Prostate gland (tissue), 2 donors: ENCODE results near the gene RAB39A. TPM values are rescaled to one million over a fixed set of nuclear protein-coding genes. Genes with fewer than 3 reads are reported as not detected.
"Not testable (repeated sequence)": the region's sequence is repeated elsewhere in the genome, so short reads cannot be mapped to it uniquely, and the experiment has no call there.

ENCODE experiments used
- DNase-seq: peaks from one replicate; pipeline ENCODE4 v3.0.0-alpha.2; 2019; ENCODE audit warnings: low spot score
- H3K27ac ChIP-seq, 2 donors: fragments of 200-600 bp; sonication (generic); 2 replicates each; pipeline ENCODE4 v1.5.1; 2017 to 2019
- H3K27me3 ChIP-seq: fragments of 200-600 bp; sonication (generic); replicated peaks from 2 replicates; pipeline ENCODE4 v1.5.1; 2019; ENCODE audit not compliant: insufficient read depth
- H3K36me3 ChIP-seq, 2 donors: fragments of 200-600 bp; sonication (generic); 1 replicate in 1 of 2; 2 replicates in 1 of 2; pipeline versions ENCODE4 v1.5.1 to v1.8.1; 2017 to 2019
- H3K4me1 ChIP-seq: fragments of 200-600 bp; sonication (generic); replicated peaks from 2 replicates; pipeline ENCODE4 v1.5.1; 2019
- H3K4me3 ChIP-seq, 2 donors: fragments of 200-600 bp; sonication (generic); 2 replicates each; pipeline ENCODE4 v1.5.1; 2017 to 2019
- H3K9me3 ChIP-seq: fragments of 200-600 bp; sonication (generic); 2 replicates; pipeline ENCODE4 v1.5.1; 2017
- CTCF ChIP-seq, 4 experiments: fragments of 200-600 bp in 2 of 4; fragments of 450-650 bp in 2 of 4; sonication (generic) in 2 of 4; IDR thresholded peaks; 1 replicate in 3 of 4; 2 replicates in 1 of 4; pipeline ENCODE4 v1.5.1; 2016 to 2019; ENCODE audit warnings: antibody characterized with exemption in 4 of 4, mild to moderate bottlenecking in 2 of 4, moderate library complexity in 2 of 4
- POLR2A ChIP-seq: fragments of 450-650 bp; IDR thresholded peaks from one replicate; pipeline ENCODE4 v1.6.1; 2016; ENCODE audit warnings: antibody characterized with exemption, mild to moderate bottlenecking
- POLR2AphosphoS5 ChIP-seq: sonication (generic); formaldehyde crosslinking; IDR thresholded peaks from one replicate; pipeline ENCODE4 v1.6.1; 2017; ENCODE audit warnings: antibody characterized with exemption
- WGBS: methylation state at CpG from one replicate; pipeline ENCODE4 v1.1.5; 2018; 5-methylcytosine and 5-hydroxymethylcytosine counted together
- intact Hi-C: fragments of 100-400 bp; cut with DNase I; formaldehyde crosslinking; loops from one replicate; pipeline ENCODE4 v1.14.2; 2022
- total RNA-seq, 2 donors: library from RNA; depleted of rRNA; stranded (reverse); fragments of >200 nt; gene quantifications; one replicate each; pipeline ENCODE4 v1.1.0, GENCODE V29; 2016

The RAB39A gene, protein sequence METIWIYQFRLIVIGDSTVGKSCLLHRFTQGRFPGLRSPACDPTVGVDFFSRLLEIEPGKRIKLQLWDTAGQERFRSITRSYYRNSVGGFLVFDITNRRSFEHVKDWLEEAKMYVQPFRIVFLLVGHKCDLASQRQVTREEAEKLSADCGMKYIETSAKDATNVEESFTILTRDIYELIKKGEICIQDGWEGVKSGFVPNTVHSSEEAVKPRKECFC
- under 1 TPM; 0.87 to 0.97 TPM for total RNA-seq

DNA sequence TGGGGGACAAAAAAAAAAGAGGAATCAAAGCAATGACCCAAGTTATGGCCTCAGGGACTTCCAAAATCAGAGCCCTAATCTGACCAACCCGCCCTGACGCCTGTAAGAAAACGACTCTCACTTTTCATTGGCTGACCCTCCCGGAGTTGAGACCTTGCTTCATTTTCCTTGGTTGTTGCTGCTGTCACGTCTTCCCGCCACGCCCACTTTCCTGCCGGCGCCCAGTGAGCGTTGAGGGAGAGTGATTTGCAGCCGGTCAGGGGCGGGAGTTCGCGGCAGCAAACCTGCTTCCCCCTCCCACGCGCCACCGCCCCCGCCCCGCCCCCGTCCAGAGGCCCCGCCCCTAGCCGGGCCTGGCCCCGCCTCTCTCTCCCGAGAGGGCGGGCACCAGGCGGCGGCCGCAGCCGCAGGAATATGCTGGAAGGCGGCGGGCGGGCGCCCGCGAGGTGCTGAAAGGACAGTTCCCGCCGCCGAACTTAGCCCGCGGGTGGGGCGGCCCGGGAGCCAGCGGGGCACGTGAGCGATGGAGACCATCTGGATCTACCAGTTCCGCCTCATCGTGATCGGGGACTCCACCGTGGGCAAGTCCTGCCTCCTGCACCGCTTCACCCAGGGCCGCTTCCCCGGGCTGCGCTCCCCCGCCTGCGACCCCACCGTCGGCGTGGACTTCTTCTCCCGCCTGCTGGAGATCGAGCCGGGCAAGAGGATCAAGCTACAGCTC, at the start of gene RAB39A:
RAB39A (plus strand) TSS at position 403 of the 721 bp plus-strand sequence; CDS start at position 524, 121 bp downstream.
- H3K27ac ChIP-seq = no peak within 1 kb of the TSS
- TF ChIP-seq CTCF (IDR thresholded peaks at IDR 0.05) = no peak
- no peak for TF ChIP-seq POLR2A
- peak; percentile 65 for TF ChIP-seq POLR2AphosphoS5
- H3K4me3 ChIP-seq = peak within 1 kb of the TSS; percentile 27 to 31
- no peaks in the 10 kb centered on the region for H3K9me3 ChIP-seq
- H3K27me3 ChIP-seq = no peaks in the 10 kb centered on the region
- DNase-seq = peak; percentile 80
- intact Hi-C loops = no loop called here
- H3K36me3 ChIP-seq = no peaks in the 10 kb centered on the region
- WGBS = 2% methylated on average over 61 of the region's 61 CpGs
- H3K4me1 ChIP-seq = no peaks in the 10 kb centered on the region

DNA sequence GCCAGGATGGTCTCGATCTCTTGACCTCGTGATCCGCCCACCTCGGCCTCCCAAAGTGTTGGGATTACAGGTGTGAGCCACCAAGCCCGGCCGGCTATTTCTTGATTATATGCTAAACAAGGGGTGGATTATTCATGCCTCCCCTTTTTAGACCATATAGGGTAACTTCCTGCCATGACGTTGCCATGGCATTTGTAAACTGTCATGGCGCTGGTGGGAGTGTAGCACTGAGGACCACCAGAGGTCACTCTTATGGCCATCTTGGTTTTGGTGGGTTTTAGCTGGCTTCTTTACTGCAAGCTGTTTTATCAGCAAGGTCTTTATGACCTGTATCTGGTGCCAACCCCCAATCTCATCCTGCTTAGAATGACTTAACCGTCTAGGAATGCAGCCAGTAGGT, 46.8 kb upstream of the RAB39A start:
- H3K4me3 ChIP-seq, DNase-seq, H3K4me1 ChIP-seq, H3K27me3 ChIP-seq, intact Hi-C loops, H3K36me3 ChIP-seq, H3K9me3 ChIP-seq, H3K27ac ChIP-seq: not testable (repeated sequence)
- 92% methylated on average over 9 of the region's 9 CpGs for WGBS

GRCh38 chr11:107882095-107882820, 46.0 kb upstream of the RAB39A start:
- intact Hi-C loops = no loop called here
- H3K36me3 ChIP-seq = no peaks in the 10 kb centered on the region
- no peak for DNase-seq
- H3K9me3 ChIP-seq = no peaks in the 10 kb centered on the region
- TF ChIP-seq CTCF (IDR thresholded peaks at IDR 0.05) = no peak
- no peak for TF ChIP-seq POLR2A
- no peak for TF ChIP-seq POLR2AphosphoS5
- 80% methylated on average over 3 of the region's 3 CpGs for WGBS
- H3K27me3 ChIP-seq = no peaks in the 10 kb centered on the region
- no peak overlapping the region for H3K27ac ChIP-seq
- no peaks in the 10 kb centered on the region for H3K4me1 ChIP-seq
- H3K4me3 ChIP-seq = no peak overlapping the region

GRCh38 chr11:107898270-107898669, 30.0 kb upstream of the RAB39A start:
- DNase-seq = peak; percentile 5
- H3K4me3 ChIP-seq = no peak overlapping the region
- no peaks in the 10 kb centered on the region for H3K27me3 ChIP-seq
- H3K27ac ChIP-seq = no peak overlapping the region
- no peaks in the 10 kb centered on the region for H3K9me3 ChIP-seq
- 49% methylated on average over 1 of the region's 1 CpG for WGBS
- TF ChIP-seq CTCF (IDR thresholded peaks at IDR 0.05) (peak in 3 of 4 experiments; percentile 21 to 66 (median 65)), POLR2AphosphoS5 (no peak), POLR2A (no peak)
- intact Hi-C loops = loop anchor here (10.0 kb wide), 1 partner anchor 93 kb away; no protein-coding TSS in a partner anchor
- no peaks in the 10 kb centered on the region for H3K36me3 ChIP-seq
- H3K4me1 ChIP-seq = no peaks in the 10 kb centered on the region

GRCh38 chr11:107908211-107908610, 20.0 kb upstream of the RAB39A start:
- WGBS = 77% methylated on average over 23 of the region's 23 CpGs
- no peaks in the 10 kb centered on the region for H3K9me3 ChIP-seq
- H3K4me3 ChIP-seq = no peak overlapping the region
- DNase-seq = no peak
- no peak overlapping the region for H3K27ac ChIP-seq
- no peaks in the 10 kb centered on the region for H3K27me3 ChIP-seq
- TF ChIP-seq POLR2AphosphoS5 (no peak), CTCF (IDR thresholded peaks at IDR 0.05) (no peak), POLR2A (no peak)
- H3K4me1 ChIP-seq = no peaks in the 10 kb centered on the region
- intact Hi-C loops = no loop called here
- H3K36me3 ChIP-seq = no peaks in the 10 kb centered on the region

GRCh38 chr11:107912415-107912814, 15.8 kb upstream of the RAB39A start:
- H3K9me3 ChIP-seq, intact Hi-C loops, H3K36me3 ChIP-seq, H3K4me3 ChIP-seq, H3K4me1 ChIP-seq, DNase-seq, H3K27me3 ChIP-seq, H3K27ac ChIP-seq: not testable (repeated sequence)
- 98% methylated on average over 28 of the region's 38 CpGs for WGBS
